Epidermal melanocyte (primary cell): ENCODE data around the gene ABCA12.
A peak's percentile ranks its signal among the peaks of the same experiment; 100 is the strongest.
"Not testable (repeated sequence)": the region's sequence is repeated elsewhere in the genome, so short reads cannot be mapped to it uniquely, and the experiment has no call there.

ENCODE experiments used
- DNase-seq: peaks from one replicate; pipeline ENCODE4 v3.0.0; 2011; ENCODE audit warnings: low spot score; ENCODE audit not compliant: insufficient read length

Gene ABCA12, protein sequence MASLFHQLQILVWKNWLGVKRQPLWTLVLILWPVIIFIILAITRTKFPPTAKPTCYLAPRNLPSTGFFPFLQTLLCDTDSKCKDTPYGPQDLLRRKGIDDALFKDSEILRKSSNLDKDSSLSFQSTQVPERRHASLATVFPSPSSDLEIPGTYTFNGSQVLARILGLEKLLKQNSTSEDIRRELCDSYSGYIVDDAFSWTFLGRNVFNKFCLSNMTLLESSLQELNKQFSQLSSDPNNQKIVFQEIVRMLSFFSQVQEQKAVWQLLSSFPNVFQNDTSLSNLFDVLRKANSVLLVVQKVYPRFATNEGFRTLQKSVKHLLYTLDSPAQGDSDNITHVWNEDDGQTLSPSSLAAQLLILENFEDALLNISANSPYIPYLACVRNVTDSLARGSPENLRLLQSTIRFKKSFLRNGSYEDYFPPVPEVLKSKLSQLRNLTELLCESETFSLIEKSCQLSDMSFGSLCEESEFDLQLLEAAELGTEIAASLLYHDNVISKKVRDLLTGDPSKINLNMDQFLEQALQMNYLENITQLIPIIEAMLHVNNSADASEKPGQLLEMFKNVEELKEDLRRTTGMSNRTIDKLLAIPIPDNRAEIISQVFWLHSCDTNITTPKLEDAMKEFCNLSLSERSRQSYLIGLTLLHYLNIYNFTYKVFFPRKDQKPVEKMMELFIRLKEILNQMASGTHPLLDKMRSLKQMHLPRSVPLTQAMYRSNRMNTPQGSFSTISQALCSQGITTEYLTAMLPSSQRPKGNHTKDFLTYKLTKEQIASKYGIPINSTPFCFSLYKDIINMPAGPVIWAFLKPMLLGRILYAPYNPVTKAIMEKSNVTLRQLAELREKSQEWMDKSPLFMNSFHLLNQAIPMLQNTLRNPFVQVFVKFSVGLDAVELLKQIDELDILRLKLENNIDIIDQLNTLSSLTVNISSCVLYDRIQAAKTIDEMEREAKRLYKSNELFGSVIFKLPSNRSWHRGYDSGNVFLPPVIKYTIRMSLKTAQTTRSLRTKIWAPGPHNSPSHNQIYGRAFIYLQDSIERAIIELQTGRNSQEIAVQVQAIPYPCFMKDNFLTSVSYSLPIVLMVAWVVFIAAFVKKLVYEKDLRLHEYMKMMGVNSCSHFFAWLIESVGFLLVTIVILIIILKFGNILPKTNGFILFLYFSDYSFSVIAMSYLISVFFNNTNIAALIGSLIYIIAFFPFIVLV (N-terminal part only)

DNA sequence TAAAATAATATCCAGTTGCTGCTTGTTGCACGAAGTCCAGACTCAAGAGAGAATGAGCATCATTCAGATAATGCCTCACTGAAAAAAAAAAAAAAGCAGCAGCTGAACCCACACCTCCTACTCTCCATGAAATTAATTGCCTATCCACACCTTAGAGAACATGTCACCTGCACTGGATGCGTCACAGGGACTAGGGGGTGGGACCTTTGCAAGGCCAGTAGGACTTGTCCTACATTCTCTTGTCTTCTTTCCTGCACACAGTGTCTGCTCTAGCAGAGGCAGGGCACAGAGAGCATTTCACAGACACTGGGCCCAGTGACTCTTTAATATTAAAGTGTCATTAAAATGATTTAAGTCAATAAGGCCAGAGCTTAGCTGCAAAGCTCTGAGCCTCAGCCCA is at the start of gene ABCA12:
Gene ABCA12 (minus strand): TSS at position 148 of the 400 bp plus-strand sequence. CDS start 418 bp downstream, outside the sequence.
- no peak for DNase-seq

- DNase-seq = no peak
These were observed 49.7 kb upstream of the ABCA12 start for GRCh38 chr2:215188078-215188477.

DNA sequence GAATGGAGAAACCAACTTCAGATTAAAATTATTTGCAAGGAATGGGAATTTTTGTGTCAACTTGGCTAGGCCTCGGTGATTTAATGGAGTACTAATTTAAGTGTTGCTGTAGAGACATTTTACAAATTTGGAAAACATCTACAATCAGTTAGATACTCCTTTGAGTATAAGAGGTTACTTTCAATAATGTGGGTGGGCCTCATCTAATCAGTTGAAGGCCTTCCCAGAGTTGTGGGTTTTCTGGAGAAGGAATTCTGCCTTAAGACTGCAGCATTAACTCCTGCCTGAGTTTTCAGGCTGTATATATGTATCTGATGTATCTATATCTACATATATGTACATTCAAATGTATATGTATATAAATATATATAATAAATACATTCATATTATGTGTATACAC is 47.6 kb upstream of the ABCA12 start:
- no peak for DNase-seq

DNA sequence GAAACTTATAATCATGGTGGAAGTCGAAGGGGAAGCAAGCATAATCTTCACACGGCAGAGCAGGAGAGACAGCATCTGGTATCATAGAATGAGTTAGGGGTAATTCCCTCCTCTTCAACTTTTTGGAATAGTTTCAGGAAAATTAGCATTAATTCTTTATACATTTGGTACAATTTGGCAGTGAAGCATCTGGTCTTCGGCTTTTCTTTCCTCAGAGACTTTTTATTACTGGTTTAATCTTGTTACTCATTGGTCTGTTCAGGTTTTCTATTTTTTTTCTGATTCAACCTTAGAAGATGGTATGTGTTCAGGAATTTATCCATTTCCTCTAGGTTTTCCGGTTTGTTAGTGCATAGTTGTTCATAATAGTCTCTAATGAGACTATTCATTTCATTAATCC is 39.7 kb upstream of the ABCA12 start:
- no peak for DNase-seq

- no peak for DNase-seq
These were observed 33.4 kb upstream of the ABCA12 start for GRCh38 chr2:215171796-215172195.

DNA sequence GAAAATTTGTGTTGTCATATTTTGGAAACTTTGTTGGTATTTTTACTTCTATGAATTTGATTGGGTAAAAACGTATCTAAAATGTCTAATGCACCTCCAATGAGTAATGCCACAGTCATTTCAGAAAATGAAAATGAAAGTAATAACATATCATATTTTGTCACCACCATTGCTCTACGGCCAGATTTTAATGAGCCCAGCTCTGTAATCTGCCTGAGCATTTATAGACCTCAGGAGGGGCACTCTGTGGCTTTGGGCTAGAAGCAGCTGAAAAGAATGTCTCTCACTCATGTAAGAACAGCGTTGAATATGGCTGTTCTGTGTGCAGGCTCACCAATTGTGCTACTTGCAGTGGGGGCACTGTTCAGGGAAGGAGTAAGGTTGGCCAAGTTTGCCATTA is 32.7 kb upstream of the ABCA12 start:
- peak; percentile 37 for DNase-seq

DNA sequence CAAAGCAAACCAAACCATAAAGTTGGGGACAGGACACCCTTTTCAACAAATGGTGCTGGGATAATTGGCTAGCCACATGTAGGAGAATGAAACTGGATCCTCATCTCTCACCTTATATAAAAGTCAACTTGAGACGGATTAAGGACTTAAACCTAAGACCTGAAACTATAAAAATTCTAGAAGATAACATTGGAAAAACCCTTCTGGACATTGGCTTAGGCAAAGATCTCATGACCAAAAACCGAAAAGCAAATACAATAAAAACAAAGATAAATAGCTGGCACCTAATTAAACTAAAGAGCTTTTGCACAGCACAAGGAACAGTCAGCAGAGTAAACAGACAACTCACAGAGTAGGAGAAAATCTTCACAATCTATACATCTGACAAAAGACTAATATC is 28.1 kb upstream of the ABCA12 start:
- DNase-seq = not testable (repeated sequence)

DNA sequence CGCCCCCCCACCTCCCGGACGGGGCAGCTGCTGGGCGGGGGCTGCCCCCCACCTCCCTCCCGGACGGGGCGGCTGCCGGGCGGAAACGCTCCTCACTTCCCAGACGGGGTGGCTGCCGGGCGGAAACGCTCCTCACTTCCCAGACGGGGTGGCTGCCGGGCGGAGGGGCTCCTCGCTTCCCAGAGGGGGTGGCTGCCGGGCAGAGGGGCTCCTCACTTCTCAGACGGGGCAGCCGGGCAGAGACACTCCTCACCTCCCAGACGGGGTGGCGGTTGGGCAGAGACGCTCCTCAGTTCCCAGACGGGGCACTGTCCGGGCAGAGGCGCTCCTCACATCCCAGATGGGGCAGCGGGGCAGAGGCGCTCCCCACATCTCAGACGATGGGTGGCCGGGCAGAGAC is 24.9 kb upstream of the ABCA12 start:
- DNase-seq = not testable (repeated sequence)

- DNase-seq = no peak
These were observed 22.9 kb upstream of the ABCA12 start for GRCh38 chr2:215161301-215161829.

- no peak for DNase-seq
These were observed 21.7 kb upstream of the ABCA12 start for GRCh38 chr2:215160081-215160480.

GRCh38 chr2:215156453-215156852 is 18.0 kb upstream of the ABCA12 start:
- DNase-seq = no peak

DNA sequence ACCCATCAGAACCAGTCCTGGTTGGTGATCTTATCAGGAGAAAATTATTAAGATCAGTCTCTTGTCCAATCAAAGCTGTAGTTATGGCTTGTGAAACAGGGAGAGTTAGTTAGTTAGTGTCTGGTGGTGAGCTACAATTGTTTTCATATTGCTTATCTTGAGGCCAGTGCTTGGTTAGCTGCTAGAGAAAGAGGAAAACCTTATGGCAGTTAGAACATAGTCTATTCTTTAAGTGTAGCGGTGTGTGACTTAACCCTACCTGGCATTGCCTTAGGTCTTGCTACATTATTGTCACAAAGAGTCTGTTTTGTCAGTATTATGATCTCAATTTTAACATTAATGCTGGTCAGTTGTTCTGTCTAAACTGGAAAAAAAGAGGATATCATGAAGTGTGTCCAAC is 11.5 kb upstream of the ABCA12 start:
- no peak for DNase-seq

DNA sequence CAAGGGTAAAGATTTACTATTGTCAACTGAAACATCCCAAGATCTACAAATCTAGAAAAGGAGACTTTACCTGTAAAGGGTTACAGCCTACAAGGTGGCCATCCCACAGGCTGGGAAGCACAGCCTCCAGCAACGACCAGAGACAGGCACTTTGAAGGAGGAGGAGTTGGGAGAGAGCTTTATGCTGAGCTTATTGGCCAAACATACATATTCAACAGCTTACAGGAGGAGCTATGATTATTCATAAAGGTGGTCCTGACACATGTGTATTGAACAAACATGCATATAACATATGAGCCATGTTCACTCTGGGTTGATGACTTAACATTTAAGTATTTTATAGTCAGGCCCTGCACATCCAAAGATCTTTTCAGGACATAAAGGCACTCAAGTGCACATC is 11.1 kb upstream of the ABCA12 start:
- no peak for DNase-seq

DNA sequence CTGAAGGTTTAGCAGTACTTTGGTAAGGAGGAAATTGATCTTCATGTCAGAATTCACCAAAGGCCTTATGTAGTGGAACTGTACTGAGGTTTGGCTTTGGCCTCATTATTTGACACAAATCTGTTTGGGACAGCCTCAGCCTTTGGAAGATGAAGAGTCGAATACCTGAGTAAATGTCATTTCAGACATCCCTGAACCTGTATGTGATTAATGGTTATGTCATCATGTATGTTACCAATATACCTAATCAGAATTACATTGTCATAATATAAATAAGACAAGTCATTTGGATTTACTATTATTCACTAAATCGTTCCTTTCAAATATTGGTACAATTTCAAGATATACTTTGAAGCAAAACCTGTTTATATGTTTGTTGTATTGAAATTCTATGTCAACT is 10.6 kb upstream of the ABCA12 start:
- no peak for DNase-seq

- DNase-seq = no peak
These were observed 7.2 kb upstream of the ABCA12 start for GRCh38 chr2:215145611-215146010.

- DNase-seq = no peak
These were observed 5.9 kb upstream of the ABCA12 start for GRCh38 chr2:215144106-215144875.

DNA sequence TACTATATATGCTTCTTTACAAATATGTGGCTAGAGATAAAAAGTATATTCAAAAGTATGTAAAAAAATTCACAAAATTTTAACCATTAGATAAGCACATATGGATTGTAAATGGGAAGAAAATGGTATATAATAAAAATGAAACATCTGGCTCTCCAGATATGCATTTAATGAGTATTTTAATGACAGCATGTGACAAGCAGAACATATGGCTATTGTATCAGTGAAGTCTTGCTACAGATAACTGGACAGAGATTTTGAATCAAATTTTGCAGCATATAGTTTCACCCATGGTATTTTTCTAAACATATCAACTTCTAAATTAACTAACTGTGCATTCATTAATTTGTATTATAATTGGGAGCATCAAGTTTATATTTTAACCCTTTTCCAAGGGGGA is 5.0 kb upstream of the ABCA12 start:
- no peak for DNase-seq

DNA sequence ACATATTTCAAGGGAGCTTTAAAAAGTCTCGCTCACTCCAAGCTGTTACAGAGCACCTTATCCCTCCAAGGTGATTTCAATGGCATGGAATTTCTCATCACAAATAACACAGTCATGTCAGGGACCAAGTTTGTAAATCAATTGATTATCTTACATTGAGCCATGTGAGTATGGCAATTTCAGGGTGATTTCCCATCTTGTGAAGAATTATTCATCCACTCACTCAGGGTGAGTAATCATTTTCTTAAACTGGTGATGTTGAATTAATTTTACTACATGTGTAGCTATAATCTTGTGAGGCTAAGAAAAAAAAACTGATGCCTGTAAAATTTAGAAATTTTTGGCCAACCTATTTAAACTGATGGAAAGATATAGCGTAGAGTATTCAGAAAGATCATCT is 3.3 kb upstream of the ABCA12 start:
- DNase-seq = no peak

DNA sequence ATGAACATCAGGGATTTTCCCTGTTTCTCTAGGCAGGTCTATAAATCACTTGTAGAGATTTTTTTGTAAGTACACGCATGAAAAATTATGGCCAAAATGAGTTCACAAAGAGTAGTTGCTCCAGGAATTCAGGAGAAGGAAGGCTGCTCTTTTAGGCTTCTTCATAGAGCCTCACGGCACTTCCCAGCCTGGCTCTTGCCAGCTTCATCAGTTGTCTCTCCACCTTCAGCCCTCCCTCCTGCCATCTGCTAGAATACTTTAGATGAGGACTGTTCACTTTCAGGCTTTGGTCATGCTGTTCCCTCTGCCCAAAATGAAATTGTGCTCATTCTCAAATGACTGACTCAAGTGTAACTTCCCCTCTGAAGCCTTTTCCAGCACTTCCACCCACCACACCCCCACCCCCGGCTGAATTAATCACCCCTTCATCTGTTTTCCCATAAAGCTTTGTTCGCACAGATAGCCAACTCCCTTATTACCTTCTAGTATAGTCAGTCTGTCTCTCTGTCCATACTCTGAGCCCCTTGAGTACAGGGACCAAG is 1.8 kb upstream of the ABCA12 start:
- no peak for DNase-seq

- DNase-seq = peak; percentile 46
These were observed 585 bp downstream of the ABCA12 start for GRCh38 chr2:215137741-215138340.
